H9 (cell line): ENCODE measurements around the gene DDX28. TPM values are rescaled to one million over a fixed set of nuclear protein-coding genes. Genes with fewer than 3 reads are reported as not detected.

Experiments
- DNase-seq: peaks from one replicate; pipeline ENCODE4 v3.0.0-alpha.2; 2017
- H2AFZ ChIP-seq: one replicate; pipeline ENCODE4 v1.6.1; 2013; ENCODE audit warnings: mild to moderate bottlenecking, low read length, control low read depth, moderate library complexity
- H2AK5ac ChIP-seq: 2 replicates; pipeline ENCODE4 v1.6.1; 2013; ENCODE audit warnings: low read length, control low read depth, mixed read lengths; ENCODE audit not compliant: insufficient read length
- H2BK120ac ChIP-seq: one replicate; pipeline ENCODE4 v1.6.1; 2013; ENCODE audit warnings: low read depth, mild to moderate bottlenecking, low read length, control low read depth, inconsistent platforms; ENCODE audit not compliant: poor library complexity, severe bottlenecking
- H2BK12ac ChIP-seq: 2 replicates; pipeline ENCODE4 v1.6.1; 2013; ENCODE audit warnings: low read length, control low read depth, mixed read lengths, low read depth; ENCODE audit not compliant: insufficient read length
- H2BK15ac ChIP-seq: 2 replicates; pipeline ENCODE4 v1.6.1; 2013; ENCODE audit warnings: low read depth, low read length, control low read depth
- H2BK20ac ChIP-seq: one replicate; pipeline ENCODE4 v1.6.1; 2013; ENCODE audit warnings: low read depth, mild to moderate bottlenecking, low read length, control low read depth, inconsistent platforms; ENCODE audit not compliant: poor library complexity, severe bottlenecking
- H2BK5ac ChIP-seq: 2 replicates; pipeline ENCODE4 v1.6.1; 2013; ENCODE audit warnings: low read length, control low read depth, mixed read lengths; ENCODE audit not compliant: insufficient read length
- H3K14ac ChIP-seq: 2 replicates; pipeline ENCODE4 v1.6.1; 2013; ENCODE audit warnings: low read length, control low read depth; ENCODE audit not compliant: insufficient read depth
- H3K18ac ChIP-seq: 2 replicates; pipeline ENCODE4 v1.6.1; 2013; ENCODE audit warnings: low read depth, mild to moderate bottlenecking, mixed read lengths, low read length, control low read depth; ENCODE audit not compliant: insufficient read length
- H3K23ac ChIP-seq: 2 replicates; pipeline ENCODE4 v1.6.1; 2013; ENCODE audit warnings: low read length, control low read depth, mixed read lengths, low read depth; ENCODE audit not compliant: insufficient read length
- H3K23me2 ChIP-seq: 2 replicates; pipeline ENCODE4 v1.6.1; 2013; ENCODE audit warnings: low read depth, mild to moderate bottlenecking, mixed read lengths, low read length, control low read depth; ENCODE audit not compliant: insufficient read length, poor library complexity, severe bottlenecking
- H3K27ac ChIP-seq: 2 replicates; pipeline ENCODE4 v1.5.1; 2013; ENCODE audit warnings: low read length, control low read depth, mixed read lengths, low read depth; ENCODE audit not compliant: insufficient read length
- H3K27me3 ChIP-seq: 2 replicates; pipeline ENCODE4 v1.6.1; 2013; ENCODE audit warnings: low read length, control low read depth, inconsistent platforms; ENCODE audit not compliant: insufficient read depth
- H3K4ac ChIP-seq: 2 replicates; pipeline ENCODE4 v1.6.1; 2013; ENCODE audit warnings: low read depth, mild to moderate bottlenecking, control low read depth, inconsistent platforms, low read length, moderate library complexity
- H3K4me1 ChIP-seq: 2 replicates; pipeline ENCODE4 v1.6.1; 2013; ENCODE audit warnings: low read length, control low read depth, inconsistent platforms; ENCODE audit not compliant: insufficient read depth
- H3K4me2 ChIP-seq: 2 replicates; pipeline ENCODE4 v1.6.1; 2013; ENCODE audit warnings: low read length, control low read depth, mixed read lengths; ENCODE audit not compliant: insufficient read length, insufficient read depth
- H3K56ac ChIP-seq: 2 replicates; pipeline ENCODE4 v1.6.1; 2013; ENCODE audit warnings: low read depth, mild to moderate bottlenecking, mixed read lengths, low read length, control low read depth; ENCODE audit not compliant: insufficient read length
- H3K79me1 ChIP-seq: 2 replicates; pipeline ENCODE4 v1.6.1; 2013; ENCODE audit warnings: low read depth, mild to moderate bottlenecking, moderate library complexity, low read length, control low read depth, inconsistent platforms; ENCODE audit not compliant: insufficient read depth, poor library complexity, severe bottlenecking
- H3K79me2 ChIP-seq: 2 replicates; pipeline ENCODE4 v1.6.1; 2013; ENCODE audit warnings: low read length, control low read depth, inconsistent platforms; ENCODE audit not compliant: insufficient read depth
- H3K9ac ChIP-seq: 2 replicates; pipeline ENCODE4 v1.6.1; 2013; ENCODE audit warnings: low read length, control low read depth, mixed read lengths; ENCODE audit not compliant: insufficient read length; ENCODE audit errors: extremely low read depth
- H3K9me3 ChIP-seq: one replicate; pipeline ENCODE4 v1.6.1; 2013; ENCODE audit warnings: low read depth, low read length, inconsistent platforms; ENCODE audit not compliant: control insufficient read depth
- H3T11ph ChIP-seq: one replicate; pipeline ENCODE4 v1.6.1; 2013; ENCODE audit warnings: mild to moderate bottlenecking, low read length, control low read depth, inconsistent platforms
- H4K20me1 ChIP-seq: one replicate; pipeline ENCODE4 v1.6.1; 2013; ENCODE audit not compliant: control insufficient read depth, insufficient read length, insufficient read depth
- H4K5ac ChIP-seq: 2 replicates; pipeline ENCODE4 v1.6.1; 2013; ENCODE audit warnings: low read depth, mild to moderate bottlenecking, mixed read lengths, low read length, control low read depth; ENCODE audit not compliant: insufficient read length
- H4K8ac ChIP-seq: replicated peaks from 2 replicates; pipeline ENCODE4 v1.6.1; 2013; ENCODE audit warnings: low read length, control low read depth, mixed read lengths, low read depth; ENCODE audit not compliant: insufficient read length
- H4K91ac ChIP-seq: 2 replicates; pipeline ENCODE4 v1.6.1; 2013; ENCODE audit warnings: low read depth, mild to moderate bottlenecking, moderate library complexity, mixed read lengths, low read length, control low read depth; ENCODE audit not compliant: insufficient read length
- H3K27ac Mint-ChIP-seq, 3 experiments: 2 replicates in 2 of 3; 3 replicates in 1 of 3; pipeline ENCODE4 v1.8.0; 2020 to 2021; ENCODE audit warnings: mixed read lengths in 3 of 3, mild to moderate bottlenecking in 1 of 3, moderate library complexity in 1 of 3
- H3K27me3 Mint-ChIP-seq: 2 replicates; pipeline ENCODE4 v1.8.0; 2021; ENCODE audit warnings: low read depth, mild to moderate bottlenecking, moderate library complexity, mixed read lengths
- H3K36me3 Mint-ChIP-seq, 3 experiments: 2 replicates in 2 of 3; 3 replicates in 1 of 3; pipeline ENCODE4 v1.8.0; 2020 to 2021; ENCODE audit warnings: low read depth in 3 of 3, mixed read lengths in 3 of 3; ENCODE audit not compliant: insufficient read depth in 1 of 3
- H3K4me1 Mint-ChIP-seq, 2 experiments: 2 replicates each; pipeline ENCODE4 v1.8.0; 2020; ENCODE audit warnings: mixed read lengths in 2 of 2
- H3K4me3 Mint-ChIP-seq, 2 experiments: 2 replicates in 1 of 2; 3 replicates in 1 of 2; pipeline ENCODE4 v1.8.0; 2020 to 2021; ENCODE audit warnings: mild to moderate bottlenecking in 2 of 2, mixed read lengths in 2 of 2, moderate library complexity in 1 of 2
- H3K9me3 Mint-ChIP-seq, 2 experiments: 2 replicates in 1 of 2; 3 replicates in 1 of 2; pipeline ENCODE4 v1.8.0; 2020; ENCODE audit warnings: mild to moderate bottlenecking in 2 of 2, mixed read lengths in 2 of 2, moderate library complexity in 1 of 2
- WGBS: extraction: QIAGEN DNeasy Blood & Tissue Kit; methylation state at CpG from one replicate; pipeline ENCODE4 v1.1.7; 2013; ENCODE audit warnings: missing lambda C conversion rate, low lambda C conversion rate, mixed read lengths; ENCODE audit not compliant: insufficient read length; ENCODE audit errors: extremely low coverage; 5-methylcytosine and 5-hydroxymethylcytosine counted together
- total RNA-seq: library from RNA; stranded (reverse); gene quantifications from 2 replicates; pipeline ENCODE4 v1.2.1, GENCODE V29; 2021
- TF ChIP-seq, protein P1 (sequence below): fragments of 200-600 bp; sonication (generic); conservative IDR thresholded peaks from 3 replicates; pipeline ENCODE4 v1.8.0; 2021; ENCODE audit warnings: antibody characterized with exemption, mild to moderate bottlenecking

Gene DDX28
- total RNA-seq, 1 experiment from 2014 or later: 22.9 TPM

DNA sequence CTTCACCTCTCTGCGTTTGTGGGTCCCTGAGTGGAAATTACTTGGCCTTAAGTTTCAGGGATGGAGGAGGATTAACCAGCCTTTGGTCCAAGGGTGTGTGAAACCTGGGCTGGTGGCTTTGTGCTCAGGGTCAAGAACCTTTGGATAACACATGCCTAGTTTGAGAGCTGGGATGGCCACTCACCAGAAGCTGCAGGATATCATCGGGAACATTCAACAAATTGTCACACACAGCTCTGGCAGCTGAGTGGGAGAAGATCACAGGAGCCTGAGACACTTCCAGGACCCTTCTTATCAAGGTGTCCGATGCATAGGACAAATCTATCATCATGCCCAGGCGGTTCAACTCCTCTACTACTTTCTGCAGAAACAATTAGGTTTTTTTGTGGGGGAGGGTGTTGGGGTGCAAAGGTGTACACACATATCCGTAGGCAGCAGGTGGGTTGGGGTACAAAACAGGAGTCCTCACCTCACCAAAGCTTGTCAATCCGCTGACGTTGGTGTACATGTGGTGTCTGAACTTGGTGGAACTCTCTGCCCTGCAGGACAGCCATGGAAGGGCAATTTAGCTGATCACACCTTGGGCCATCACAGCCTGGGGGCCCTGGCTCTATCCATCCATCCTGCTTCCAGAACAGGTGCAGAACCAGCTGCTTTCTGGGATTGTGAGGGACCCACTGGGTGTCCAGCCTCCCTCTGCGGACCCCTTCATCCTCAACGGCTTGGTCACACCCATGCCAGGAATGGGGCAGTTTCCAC lies 45.4 kb downstream of the DDX28 start:
- Histone ChIP-seq H2BK5ac (no peak overlapping the region), H3K14ac (no peak overlapping the region), H3K56ac (no peak overlapping the region), H3K23ac (no peak overlapping the region), H3K9ac (no peak overlapping the region), H2BK20ac (no peak overlapping the region), H3K27me3 (no peaks in the 10 kb centered on the region; the same call in 1 of the 2 replicates), H4K91ac (no peak overlapping the region), H2BK120ac (no peak overlapping the region), H3K18ac (no peak overlapping the region), H3K79me1 (no peaks in the 10 kb centered on the region), H3K23me2 (no peaks in the 10 kb centered on the region), H3K79me2 (no peaks in the 10 kb centered on the region), H2AFZ (no peak overlapping the region), H3K4ac (no peak overlapping the region), H3K4me2 (no peak overlapping the region), H2AK5ac (no peak overlapping the region), H4K20me1 (no peaks in the 10 kb centered on the region), H4K5ac (no peak overlapping the region), H3K4me1 (no peaks in the 10 kb centered on the region), H2BK15ac (no peak overlapping the region), H3T11ph (no peak overlapping the region), H2BK12ac (no peak overlapping the region), H3K27ac (no peak overlapping the region), H4K8ac (no peak overlapping the region), H3K9me3 (no peaks in the 10 kb centered on the region)
- Mint-ChIP-seq H3K27me3 (peaks cover 17% of the 10 kb centered on the region), H3K27ac (no peak overlapping the region), H3K36me3 (no peaks in the 10 kb centered on the region), H3K4me1 (no peaks in the 10 kb centered on the region), H3K4me3 (no peak overlapping the region), H3K9me3 (no peaks in the 10 kb centered on the region)
- no peak for DNase-seq
- TF ChIP-seq, protein P1, sequence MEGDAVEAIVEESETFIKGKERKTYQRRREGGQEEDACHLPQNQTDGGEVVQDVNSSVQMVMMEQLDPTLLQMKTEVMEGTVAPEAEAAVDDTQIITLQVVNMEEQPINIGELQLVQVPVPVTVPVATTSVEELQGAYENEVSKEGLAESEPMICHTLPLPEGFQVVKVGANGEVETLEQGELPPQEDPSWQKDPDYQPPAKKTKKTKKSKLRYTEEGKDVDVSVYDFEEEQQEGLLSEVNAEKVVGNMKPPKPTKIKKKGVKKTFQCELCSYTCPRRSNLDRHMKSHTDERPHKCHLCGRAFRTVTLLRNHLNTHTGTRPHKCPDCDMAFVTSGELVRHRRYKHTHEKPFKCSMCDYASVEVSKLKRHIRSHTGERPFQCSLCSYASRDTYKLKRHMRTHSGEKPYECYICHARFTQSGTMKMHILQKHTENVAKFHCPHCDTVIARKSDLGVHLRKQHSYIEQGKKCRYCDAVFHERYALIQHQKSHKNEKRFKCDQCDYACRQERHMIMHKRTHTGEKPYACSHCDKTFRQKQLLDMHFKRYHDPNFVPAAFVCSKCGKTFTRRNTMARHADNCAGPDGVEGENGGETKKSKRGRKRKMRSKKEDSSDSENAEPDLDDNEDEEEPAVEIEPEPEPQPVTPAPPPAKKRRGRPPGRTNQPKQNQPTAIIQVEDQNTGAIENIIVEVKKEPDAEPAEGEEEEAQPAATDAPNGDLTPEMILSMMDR: no peak
- WGBS: no CpG with 5 or more reads among the region's 9 CpGs
